ENCODE measurements around the gene CYP24A1.
A peak's percentile ranks its signal among the peaks of the same experiment; 100 is the strongest.

CYP24A1 gene

GRCh38 chr20:54155736-54156317, 18.0 kb downstream of the CYP24A1 start:
- DNase-seq = no peak

DNA sequence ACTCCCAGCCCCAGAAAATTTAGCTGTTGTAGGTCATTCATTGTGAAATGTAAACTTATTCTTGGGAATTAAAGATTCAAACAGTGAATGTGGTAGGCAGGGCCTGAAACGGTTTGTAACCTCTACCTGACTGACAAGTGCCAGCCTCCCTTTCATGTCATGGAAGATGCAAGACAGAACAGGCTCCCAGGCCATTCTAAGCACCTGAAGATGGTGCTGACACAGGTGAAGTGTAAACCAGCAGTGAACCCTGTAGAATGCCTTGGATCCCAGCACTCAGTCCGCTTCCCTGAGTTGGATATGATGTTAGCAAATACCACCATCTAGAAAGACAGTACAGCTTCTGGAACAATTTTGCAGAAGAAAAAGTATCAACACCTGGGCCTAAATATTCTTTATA, 19.3 kb downstream of the CYP24A1 start:
- DNase-seq = no peak

DNA sequence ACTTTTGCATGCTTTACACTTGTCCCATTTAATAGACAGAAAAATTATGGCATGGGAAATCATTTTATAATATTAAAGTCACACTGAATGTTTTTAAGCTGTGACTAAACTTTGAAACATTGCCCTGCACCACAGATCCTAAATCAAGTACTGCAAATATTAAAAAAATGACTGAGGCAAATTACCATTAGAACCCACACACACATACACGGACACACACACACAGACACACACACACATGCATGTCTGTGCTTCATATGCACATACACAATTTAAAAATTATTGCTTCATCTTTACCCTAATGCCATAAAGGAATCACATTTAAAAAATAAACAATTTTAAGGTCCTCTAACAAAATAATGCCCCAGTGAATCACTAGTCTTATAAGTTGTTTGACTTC, 19.9 kb downstream of the CYP24A1 start:
- DNase-seq = no peak

DNA sequence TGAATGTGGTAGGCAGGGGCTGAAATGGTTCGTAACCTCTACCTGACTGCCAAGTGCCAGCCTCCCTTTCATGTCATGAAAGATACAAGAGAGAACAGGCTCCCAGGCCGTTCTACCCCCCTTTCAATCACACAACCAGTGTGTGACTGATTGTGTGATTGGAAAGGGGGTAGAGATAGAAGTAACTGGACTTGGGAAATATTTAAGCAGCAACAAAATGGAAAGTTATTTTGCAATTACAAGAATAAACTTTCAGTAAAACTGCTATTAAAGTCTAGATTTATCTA, 20.8 kb downstream of the CYP24A1 start:
- DNase-seq = no peak

GRCh38 chr20:54152227-54153040, 21.4 kb downstream of the CYP24A1 start:
- no peak for DNase-seq

GRCh38 chr20:54151511-54152226, 22.1 kb downstream of the CYP24A1 start:
- DNase-seq = no peak

DNA sequence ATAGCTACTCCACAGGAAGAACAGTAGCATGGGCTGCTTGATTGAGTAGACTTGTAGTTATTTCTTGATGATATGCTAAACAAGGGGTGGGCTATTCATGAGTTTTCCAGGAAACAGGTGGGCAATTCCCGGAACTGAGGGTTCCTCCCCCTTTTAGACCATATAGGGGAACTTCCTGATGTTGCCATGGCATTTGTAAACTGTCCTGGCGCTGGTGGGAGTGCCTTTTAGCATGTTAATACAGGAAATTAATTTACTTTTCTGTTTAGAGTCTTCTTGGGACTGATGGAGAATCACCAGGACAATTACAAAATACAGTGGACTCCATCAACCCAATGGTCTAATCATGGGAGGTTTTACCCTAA, 22.7 kb downstream of the CYP24A1 start:
- DNase-seq = no peak

DNA sequence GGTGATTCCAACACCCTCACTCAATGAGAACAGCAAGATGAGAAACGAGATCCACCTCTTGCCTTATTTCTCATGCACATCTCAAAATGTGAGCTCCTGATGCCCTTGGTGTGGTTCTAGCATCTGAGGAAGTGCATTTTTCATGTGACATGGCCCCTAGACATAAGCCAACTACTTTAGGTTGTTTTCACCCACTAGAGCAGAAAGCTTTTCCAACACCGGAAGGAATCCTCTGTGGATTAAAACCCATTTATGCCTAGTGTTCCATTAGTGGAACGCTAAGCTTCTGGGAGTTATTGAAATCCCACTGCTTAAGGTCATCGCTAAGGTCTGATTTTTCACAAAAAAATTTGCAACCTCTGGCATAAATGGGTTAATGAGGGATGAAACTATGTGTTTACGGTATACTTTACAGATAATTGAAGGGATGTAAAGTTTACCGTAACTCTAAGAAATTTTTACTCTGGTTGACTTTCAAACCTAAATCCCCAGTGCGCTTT, 24.0 kb downstream of the CYP24A1 start:
- no peak for DNase-seq

GRCh38 chr20:54148947-54149764, 24.6 kb downstream of the CYP24A1 start:
- DNase-seq = peak; percentile 86

DNA sequence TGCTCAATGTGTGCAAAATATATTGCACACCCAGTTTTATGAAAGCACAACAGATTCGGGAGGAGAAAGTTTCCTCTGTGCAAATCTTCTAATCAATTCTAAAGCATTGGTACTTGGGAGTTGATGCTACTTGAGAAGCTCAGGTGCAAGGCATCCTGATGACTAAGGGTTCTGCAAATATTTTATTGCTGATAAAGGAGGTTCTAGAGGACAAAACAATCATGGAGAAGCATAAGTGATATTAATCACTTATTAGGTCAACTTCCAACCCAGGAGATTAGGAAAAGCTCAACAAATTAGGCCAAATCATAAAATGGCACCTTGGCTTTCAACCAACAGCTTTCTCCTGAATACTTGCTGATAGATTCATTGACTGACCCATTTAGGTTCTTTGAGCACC, 27.1 kb downstream of the CYP24A1 start:
- no peak for DNase-seq

- DNase-seq = no peak
These were observed 28.9 kb downstream of the CYP24A1 start for GRCh38 chr20:54144847-54145414.

DNA sequence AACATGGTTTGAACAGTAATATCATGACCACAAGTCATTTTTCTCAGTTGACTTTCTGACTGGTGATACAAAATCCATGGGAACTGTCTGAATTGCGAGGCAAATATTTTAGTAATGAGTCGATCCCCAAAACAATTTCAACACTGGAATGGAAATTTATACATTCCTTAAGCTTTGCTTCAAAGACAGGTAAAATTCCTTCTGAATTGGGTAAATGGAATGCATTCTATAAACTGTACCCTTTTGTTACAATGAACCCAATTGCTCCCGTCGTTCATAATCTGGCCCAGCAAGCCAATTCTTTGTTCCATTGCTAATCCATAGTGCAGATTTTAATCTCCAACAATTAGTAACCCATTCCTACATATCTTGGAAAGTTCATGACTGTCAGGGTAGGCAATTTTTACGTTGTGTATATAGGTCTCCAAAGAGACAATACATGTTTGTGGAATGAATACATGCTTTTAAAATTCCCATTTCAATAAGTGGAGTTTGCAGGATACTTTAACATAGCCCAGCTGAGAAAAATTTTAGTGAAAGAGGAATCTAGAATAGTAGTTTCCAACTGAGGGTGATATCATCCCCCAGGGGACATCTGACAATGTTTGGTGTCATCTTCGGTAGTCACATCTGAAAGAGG, 32.7 kb downstream of the CYP24A1 start:
- DNase-seq = no peak

DNA sequence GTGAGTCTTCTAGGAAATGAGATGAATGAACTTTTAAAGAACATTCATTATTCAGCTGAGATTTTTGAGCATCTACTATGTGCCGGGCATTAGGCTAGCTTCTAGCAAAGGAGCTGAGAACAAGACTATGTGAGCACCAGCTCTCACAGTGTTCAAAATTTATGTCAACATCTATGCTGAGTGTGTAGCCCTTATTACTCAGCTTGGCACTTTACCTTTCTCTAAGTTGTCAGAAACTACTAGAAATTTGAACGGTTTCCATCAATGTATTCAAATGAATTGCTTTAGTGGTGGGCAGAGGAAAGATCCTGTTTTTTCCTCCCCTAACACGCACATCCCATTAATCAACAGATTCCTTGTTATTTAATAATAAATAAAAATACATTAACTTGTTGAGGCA, 33.3 kb downstream of the CYP24A1 start:
- DNase-seq = no peak

DNA sequence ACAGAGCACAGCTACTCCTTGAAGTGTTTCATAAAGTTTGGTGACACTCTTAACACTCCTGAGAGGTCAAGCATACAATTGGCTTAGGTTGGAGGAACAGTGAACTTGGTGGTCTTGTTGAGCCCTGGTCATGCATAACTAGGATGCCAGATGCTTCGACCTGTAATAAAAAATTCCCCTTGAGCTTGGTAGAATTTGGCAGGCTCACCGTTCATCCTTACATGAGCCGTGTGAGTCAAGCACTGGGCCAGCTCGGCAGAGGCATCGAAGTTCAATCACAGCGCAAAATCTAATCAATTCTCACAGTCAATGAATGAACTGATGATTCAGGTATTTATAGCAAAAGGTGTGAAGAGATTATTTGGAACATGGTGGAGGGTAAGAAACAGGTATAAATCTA, 33.7 kb downstream of the CYP24A1 start:
- no peak for DNase-seq

- no peak for DNase-seq
These were observed 34.6 kb downstream of the CYP24A1 start for GRCh38 chr20:54139188-54139587.

DNA sequence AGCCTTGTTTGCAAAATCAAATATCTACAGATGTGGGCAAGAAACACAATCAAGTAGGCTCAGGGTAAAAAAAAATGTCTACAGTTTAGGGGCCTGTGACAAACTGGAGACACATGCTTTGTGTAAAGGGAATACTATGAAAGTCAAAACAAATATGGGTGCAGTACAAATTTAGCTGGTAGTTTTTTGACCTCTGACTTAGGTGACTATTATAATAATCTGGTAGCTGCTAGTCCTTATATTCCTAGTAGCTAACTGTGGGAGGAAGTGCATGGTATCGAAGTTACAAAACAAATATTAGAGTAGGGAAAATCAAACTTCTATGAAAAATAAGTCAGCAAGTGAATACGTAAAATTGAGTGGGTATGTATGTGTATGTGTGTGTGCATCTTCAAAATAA, 35.4 kb downstream of the CYP24A1 start:
- no peak for DNase-seq

- no peak for DNase-seq
These were observed 36.7 kb downstream of the CYP24A1 start for GRCh38 chr20:54137115-54137514.

DNA sequence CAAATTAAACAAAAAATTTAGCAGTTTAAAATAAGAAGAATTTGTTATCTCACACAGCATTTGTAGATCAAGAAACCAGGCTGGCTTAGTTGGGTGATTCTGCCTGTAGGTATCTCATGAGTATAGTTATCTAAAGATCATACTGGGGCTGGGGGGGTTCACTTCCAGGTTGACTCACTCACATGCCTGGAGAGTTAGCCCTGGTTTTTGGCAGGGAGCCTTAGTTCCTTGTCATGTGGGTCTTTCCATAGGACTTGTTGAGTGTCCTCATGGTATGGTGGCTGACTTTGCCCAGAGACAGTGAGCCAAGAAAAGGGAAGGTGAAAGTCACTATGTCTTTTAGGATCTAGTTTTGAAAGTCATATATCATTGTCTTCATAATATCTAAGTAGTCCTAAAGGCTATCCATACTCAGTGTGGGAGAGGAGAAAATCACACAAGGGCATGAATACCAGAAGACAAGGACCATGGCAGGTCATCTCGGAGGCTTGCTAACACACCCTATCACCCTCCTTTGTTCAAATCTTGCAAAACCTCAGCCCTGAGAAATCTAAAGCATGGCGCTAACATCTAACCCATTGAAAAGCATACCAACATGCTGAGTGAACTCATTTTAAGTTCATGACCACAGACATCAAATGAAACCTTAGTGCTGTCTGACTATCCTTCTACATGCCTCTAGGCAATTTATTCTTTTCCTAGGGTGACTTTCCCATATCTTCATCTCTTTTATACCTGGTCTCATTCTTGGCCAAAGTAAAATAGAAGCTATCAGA, 39.2 kb downstream of the CYP24A1 start:
- no peak for DNase-seq

DNA sequence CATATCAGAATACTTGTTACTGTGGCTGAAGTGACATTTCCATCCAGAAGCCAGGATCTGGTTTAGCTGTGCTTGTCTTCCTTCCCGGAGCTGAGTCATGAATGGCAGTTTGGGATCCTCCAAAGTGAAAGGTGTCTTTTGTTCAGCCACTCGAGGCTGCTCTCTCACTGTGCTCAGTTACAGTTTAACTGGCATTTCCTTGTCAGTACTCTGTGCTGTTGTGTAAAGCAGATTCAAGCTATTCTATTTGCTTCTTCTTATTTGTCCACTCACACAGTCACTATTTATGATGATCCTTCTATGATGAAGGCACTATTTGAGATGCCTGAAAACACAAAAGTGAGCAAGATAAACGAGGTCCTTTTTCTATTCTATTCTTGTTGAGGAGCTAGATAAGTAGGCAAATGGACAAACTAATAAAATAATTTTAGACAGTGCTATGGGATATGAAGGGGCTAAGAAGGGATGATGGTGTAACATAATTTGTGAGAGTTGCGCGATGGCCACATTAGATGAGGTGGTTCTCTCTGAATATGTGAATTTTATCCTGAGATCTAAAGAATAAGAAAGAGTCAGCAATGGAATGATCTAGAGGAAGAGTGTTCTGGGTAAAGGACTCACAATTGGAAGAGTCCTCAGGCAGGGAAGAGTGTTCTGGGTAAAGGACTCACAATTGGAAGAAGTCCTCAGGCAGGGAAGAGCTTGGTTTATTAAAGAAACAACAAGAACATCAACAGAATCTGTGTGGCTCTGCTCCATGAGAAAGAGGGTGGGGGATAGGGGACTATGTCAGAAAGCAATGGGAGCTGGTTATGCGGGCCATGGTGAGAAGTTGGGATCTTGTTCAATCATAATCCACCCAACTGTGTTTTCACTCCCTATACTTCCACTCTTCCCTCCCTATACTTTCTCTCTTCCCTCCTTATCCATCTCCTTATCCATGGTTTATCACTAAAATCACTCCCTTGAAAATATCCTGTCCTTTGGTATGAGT, 40.1 kb downstream of the CYP24A1 start:
- no peak for DNase-seq

All from NCI-H526 treated with DMSO at 0.1 percent for 48 hours (cell line).